Mesothelial cell of epicardium (in vitro differentiated cells): ENCODE results near the gene NAA40. TPM values are rescaled to one million over a fixed set of nuclear protein-coding genes. Genes with fewer than 3 reads are reported as not detected.

Source experiments
- DNase-seq, 2 experiments: peaks; one replicate each; pipeline ENCODE4 v3.0.0; 2021; ENCODE audit warnings: low spot score in 2 of 2; ENCODE audit not compliant: unreplicated experiment in 2 of 2
- H3K27ac Mint-ChIP-seq: 2 replicates; pipeline ENCODE4 v1.8.0; 2021; ENCODE audit warnings: mixed read lengths
- H3K27me3 Mint-ChIP-seq: 2 replicates; pipeline ENCODE4 v1.8.0; 2021; ENCODE audit warnings: low read depth, mixed read lengths
- H3K36me3 Mint-ChIP-seq: 2 replicates; pipeline ENCODE4 v1.8.0; 2021; ENCODE audit warnings: mixed read lengths
- H3K4me1 Mint-ChIP-seq: 2 replicates; pipeline ENCODE4 v1.8.0; 2021; ENCODE audit warnings: mixed read lengths
- H3K4me3 Mint-ChIP-seq: 2 replicates; pipeline ENCODE4 v1.8.0; 2021; ENCODE audit warnings: mild to moderate bottlenecking, moderate library complexity, mixed read lengths
- H3K9me3 Mint-ChIP-seq: 2 replicates; pipeline ENCODE4 v1.8.0; 2021; ENCODE audit warnings: mixed read lengths
- CTCF ChIP-seq: fragments of 200-600 bp; sonication (generic); IDR thresholded peaks from one replicate; pipeline ENCODE4 v1.5.0; 2021; ENCODE audit warnings: antibody characterized with exemption; ENCODE audit not compliant: unreplicated experiment
- total RNA-seq: library from RNA; stranded (reverse); gene quantifications from 3 replicates; pipeline ENCODE4 v1.2.1, GENCODE V29; 2021

The NAA40 gene
- total RNA-seq, 1 donor from 2014 or later, result 50.7 TPM

DNA sequence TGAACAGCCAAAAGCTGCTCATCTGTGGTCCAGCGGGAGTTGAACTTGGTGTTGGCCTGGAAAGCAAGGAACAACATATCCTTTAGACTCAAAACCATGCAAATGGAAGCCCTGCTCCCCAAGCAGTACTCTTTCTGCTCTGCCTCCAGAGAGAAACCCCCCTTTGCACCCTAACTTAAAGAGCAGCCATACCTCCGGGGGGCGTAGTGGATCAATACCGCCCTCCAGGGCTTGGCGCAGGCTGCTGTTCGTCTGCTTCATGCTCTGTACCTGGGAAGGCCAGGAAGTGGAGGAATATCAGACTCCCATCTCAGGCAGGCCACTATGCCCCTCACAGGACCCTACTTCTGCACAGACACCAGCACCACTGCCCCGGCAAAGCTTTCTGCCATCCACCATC is 26.1 kb upstream of the NAA40 start:
- no peaks in the 10 kb centered on the region for H3K9me3 Mint-ChIP-seq
- peak overlapping the region; percentile 85 for H3K27ac Mint-ChIP-seq
- H3K4me1 Mint-ChIP-seq, result peaks cover 35% of the 10 kb centered on the region
- no peak overlapping the region for H3K4me3 Mint-ChIP-seq
- DNase-seq, result no peak
- H3K36me3 Mint-ChIP-seq, result peaks cover 7% of the 10 kb centered on the region
- TF ChIP-seq CTCF, result no peak
- no peaks in the 10 kb centered on the region for H3K27me3 Mint-ChIP-seq

DNA sequence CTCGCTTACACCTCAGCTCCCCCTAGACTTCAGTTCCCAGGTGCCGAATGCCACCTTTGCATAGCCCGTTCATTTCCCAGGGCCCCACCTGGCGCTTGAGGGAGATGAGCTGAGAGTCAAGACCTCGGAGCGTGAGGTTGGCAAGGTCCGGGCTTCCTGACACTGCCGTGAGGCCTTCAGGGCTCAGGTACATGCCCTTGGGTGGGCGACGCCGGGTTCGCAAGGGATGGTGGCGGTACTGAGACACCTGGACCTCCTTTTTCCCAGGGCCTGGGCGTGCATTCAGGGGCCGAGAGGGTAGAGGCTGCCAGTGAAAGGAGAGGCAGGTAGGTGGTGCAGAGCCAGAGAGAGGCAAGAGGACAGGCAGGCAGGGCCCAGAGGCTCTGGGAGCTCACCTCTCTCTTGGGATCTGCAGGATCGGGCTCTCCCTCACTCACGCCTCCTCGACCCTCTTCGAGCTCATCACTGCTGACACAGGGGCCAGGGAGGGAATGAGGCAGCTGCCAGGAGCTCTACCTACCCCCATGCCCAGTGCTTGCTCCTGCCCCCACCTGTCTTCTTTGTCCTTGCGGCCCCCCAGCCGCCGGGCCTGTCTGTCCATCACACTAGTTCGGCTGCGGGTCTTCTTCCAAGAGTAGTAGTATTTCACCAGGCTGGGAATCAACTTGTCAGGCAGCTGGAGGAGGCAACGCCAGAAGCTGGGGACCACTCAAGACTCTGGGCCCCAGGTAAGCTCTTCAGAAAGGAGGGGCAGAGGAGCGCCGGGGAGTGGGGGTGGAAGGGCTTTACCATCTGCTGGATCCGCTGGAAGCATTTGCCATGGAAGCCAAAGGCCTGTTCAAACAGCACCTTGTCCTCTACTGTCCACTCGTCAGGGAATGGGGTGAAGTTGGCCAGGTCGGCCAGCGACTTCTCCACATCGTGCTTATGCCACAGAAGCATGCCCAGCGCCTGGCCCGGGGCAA is 24.7 kb upstream of the NAA40 start:
- H3K4me1 Mint-ChIP-seq, result peaks cover 40% of the 10 kb centered on the region
- no peak for DNase-seq
- peak overlapping the region; percentile 30 for H3K4me3 Mint-ChIP-seq
- no peak overlapping the region for H3K27ac Mint-ChIP-seq
- H3K9me3 Mint-ChIP-seq, result no peaks in the 10 kb centered on the region
- TF ChIP-seq CTCF, result no peak
- no peaks in the 10 kb centered on the region for H3K27me3 Mint-ChIP-seq
- peaks cover 7% of the 10 kb centered on the region for H3K36me3 Mint-ChIP-seq

DNA sequence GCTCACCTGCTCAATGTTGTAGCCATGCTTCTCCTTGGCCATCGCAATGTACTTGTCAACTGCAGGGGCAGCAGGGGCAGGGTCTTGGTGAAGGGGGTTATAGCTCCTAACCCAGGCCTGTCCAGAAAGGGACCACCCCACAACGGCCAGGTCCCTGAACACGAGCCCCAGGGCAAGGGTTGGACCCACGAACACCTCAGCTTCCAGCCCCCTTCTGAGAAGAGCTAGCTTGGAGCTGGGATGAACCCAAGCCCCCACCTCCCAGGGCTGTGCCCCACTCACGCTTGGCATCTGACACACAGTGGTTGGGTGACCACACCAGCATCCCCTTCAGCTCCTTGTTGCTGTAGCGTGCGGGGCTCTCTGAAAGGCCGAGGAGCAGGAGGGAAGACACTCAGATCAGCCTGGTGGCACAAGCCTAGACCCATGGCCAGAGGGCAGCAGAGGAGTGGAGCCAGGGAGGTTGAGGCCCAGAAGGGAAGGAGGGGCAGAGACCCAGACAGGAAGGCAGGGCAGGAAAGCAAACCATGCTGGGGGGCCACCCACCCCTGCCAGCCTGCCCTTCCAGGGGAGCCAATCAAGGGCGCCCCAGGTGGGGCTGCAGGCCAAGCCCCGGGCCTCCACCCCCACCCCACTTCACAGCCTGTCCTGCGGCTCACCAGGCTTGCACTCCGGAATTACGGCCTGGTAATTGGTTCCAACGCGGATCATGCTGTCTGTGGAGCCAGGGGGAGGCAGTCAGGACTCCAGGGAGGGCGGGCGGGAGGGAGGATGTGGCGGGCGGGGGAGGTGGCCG is 23.7 kb upstream of the NAA40 start:
- peaks cover 7% of the 10 kb centered on the region for H3K36me3 Mint-ChIP-seq
- no peak for TF ChIP-seq CTCF
- H3K27me3 Mint-ChIP-seq, result no peaks in the 10 kb centered on the region
- H3K9me3 Mint-ChIP-seq, result no peaks in the 10 kb centered on the region
- H3K4me3 Mint-ChIP-seq, result peak overlapping the region; percentile 57
- no peak for DNase-seq
- H3K27ac Mint-ChIP-seq, result peak overlapping the region; percentile 24
- peaks cover 39% of the 10 kb centered on the region for H3K4me1 Mint-ChIP-seq

DNA sequence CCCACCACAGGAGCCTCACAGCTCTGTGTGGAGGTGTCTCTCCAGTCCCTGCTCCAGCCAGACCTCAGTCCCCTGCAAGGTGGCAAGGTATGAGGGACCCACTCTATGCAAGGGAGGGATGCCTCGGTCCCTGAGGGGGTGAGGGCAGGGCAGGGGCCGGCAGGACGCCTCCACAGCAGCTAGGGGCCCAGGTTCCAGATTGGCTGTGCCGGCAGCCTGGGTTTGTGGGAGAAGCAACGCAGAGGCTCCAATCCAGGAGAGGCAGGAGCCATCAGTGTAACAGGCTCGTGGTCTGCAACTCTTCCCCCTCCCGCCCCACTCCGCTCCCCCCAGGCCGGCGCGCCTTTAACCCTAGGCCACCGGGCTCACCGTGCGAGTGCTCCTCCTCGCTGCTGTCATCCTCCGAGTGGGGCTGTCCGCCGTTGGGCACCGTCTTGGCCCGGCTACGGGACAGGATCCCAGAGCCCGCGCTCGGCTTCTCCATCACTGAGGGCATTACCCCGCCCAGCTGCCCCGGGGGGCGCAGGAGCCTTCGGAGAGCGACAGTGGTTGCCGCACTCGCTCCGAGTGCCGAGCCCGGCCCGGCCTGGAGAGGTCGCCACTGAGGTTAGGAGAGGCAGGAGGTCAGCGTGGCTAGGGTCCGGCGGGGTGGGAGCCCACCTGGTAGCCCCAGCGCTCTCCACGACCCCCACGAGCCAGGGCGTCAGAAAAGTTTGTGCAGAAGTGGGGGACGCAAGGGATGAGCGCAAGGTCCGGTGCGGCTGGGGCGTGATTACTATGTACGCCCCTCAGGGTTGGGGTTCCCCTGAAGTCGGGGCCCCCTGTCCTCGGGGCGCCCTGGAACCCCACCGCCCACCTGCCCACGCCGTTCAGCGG is 22.6 kb upstream of the NAA40 start:
- Mint-ChIP-seq H3K4me1 (peaks cover 38% of the 10 kb centered on the region), H3K9me3 (no peaks in the 10 kb centered on the region), H3K36me3 (peaks cover 7% of the 10 kb centered on the region), H3K27ac (no peak overlapping the region), H3K27me3 (no peaks in the 10 kb centered on the region), H3K4me3 (peak overlapping the region; percentile 84)
- DNase-seq, result no peak
- TF ChIP-seq CTCF, result peak; percentile 41
